ENCODE results near the gene CATSPERZ.
A peak's percentile ranks its signal among the peaks of the same experiment; 100 is the strongest.

CATSPERZ gene

GRCh38 chr11:64265176-64266160 lies 34.7 kb upstream of the CATSPERZ start:
- no peaks in the 10 kb centered on the region for H3K9me3 ChIP-seq (ENCODE audit: control insufficient read depth, insufficient read depth, low read depth, low read length)
- peaks cover 11% of the 10 kb centered on the region for H3K4me1 ChIP-seq (ENCODE audit: control insufficient read depth, insufficient read depth, low read length)
- H3K27me3 ChIP-seq (ENCODE audit: control insufficient read depth, insufficient read depth, low read length) = no peaks in the 10 kb centered on the region
- no peak overlapping the region for H3K9ac ChIP-seq (ENCODE audit: low read length)
- no peak overlapping the region for H3K27ac ChIP-seq (ENCODE audit: low read depth, low read length)
- H3K36me3 ChIP-seq (ENCODE audit: control insufficient read depth, insufficient read depth, low read length) = peaks cover 58% of the 10 kb centered on the region
- H3K4me3 ChIP-seq (ENCODE audit: low read depth, low read length) = no peak overlapping the region

GRCh38 chr11:64266339-64266738 lies 33.8 kb upstream of the CATSPERZ start:
- no peaks in the 10 kb centered on the region for H3K9me3 ChIP-seq (ENCODE audit: control insufficient read depth, insufficient read depth, low read depth, low read length)
- no peak overlapping the region for H3K27ac ChIP-seq (ENCODE audit: low read depth, low read length)
- H3K4me1 ChIP-seq (ENCODE audit: control insufficient read depth, insufficient read depth, low read length) = peaks cover 11% of the 10 kb centered on the region
- no peaks in the 10 kb centered on the region for H3K27me3 ChIP-seq (ENCODE audit: control insufficient read depth, insufficient read depth, low read length)
- H3K36me3 ChIP-seq (ENCODE audit: control insufficient read depth, insufficient read depth, low read length) = peaks cover 54% of the 10 kb centered on the region
- no peak overlapping the region for H3K9ac ChIP-seq (ENCODE audit: low read length)
- no peak overlapping the region for H3K4me3 ChIP-seq (ENCODE audit: low read depth, low read length)

- Histone ChIP-seq H3K27me3 (ENCODE audit: control insufficient read depth, insufficient read depth, low read length) (no peaks in the 10 kb centered on the region), H3K36me3 (ENCODE audit: control insufficient read depth, insufficient read depth, low read length) (peaks cover 44% of the 10 kb centered on the region), H3K9ac (ENCODE audit: low read length) (no peak overlapping the region), H3K4me1 (ENCODE audit: control insufficient read depth, insufficient read depth, low read length) (peaks cover 16% of the 10 kb centered on the region), H3K27ac (ENCODE audit: low read depth, low read length) (no peak overlapping the region), H3K4me3 (ENCODE audit: low read depth, low read length) (no peak overlapping the region), H3K9me3 (ENCODE audit: control insufficient read depth, insufficient read depth, low read depth, low read length) (no peaks in the 10 kb centered on the region)
Measured at GRCh38 chr11:64267207-64267945, 32.8 kb upstream of the CATSPERZ start.

- Histone ChIP-seq H3K4me3 (ENCODE audit: low read depth, low read length) (peak overlapping the region; percentile 87), H3K36me3 (ENCODE audit: control insufficient read depth, insufficient read depth, low read length) (peaks cover 35% of the 10 kb centered on the region), H3K27me3 (ENCODE audit: control insufficient read depth, insufficient read depth, low read length) (no peaks in the 10 kb centered on the region), H3K27ac (ENCODE audit: low read depth, low read length) (no peak overlapping the region), H3K9me3 (ENCODE audit: control insufficient read depth, insufficient read depth, low read depth, low read length) (no peaks in the 10 kb centered on the region), H3K4me1 (ENCODE audit: control insufficient read depth, insufficient read depth, low read length) (peaks cover 16% of the 10 kb centered on the region), H3K9ac (ENCODE audit: low read length) (peak overlapping the region; percentile 88)
Measured at GRCh38 chr11:64268025-64268892, 31.9 kb upstream of the CATSPERZ start.

DNA sequence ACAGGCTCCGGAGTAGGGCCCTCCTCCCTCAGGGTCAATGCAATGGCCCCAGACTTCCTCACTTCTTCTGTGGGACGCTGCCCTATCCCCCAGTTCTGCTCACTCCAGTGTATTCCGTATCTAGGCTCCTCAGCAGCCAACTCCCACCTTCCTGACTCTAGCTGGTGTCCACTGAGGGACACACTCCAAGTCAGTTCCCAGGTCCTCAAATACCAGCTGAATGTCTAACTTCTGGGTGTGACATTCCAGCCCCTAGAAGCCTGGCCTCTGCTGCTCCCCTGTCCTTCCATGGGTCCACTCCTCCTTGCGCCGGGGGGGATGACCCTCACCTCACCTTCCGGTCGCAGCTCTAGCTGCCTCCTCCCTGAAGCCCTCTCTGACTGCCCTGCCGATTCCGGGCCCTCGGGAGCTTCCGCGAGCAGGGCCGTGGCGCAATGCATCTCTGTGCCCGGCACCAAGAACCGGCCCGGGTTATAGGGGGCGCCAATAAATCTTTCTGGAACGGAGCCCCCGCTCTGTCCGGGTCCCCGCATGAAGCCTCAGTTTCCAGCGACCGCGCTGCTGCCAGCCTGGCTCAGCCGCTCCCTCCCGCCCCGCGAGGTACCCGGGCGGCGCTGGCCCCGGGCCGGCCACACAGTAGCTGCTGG lies 31.1 kb upstream of the CATSPERZ start:
- H3K36me3 ChIP-seq (ENCODE audit: control insufficient read depth, insufficient read depth, low read length) = peaks cover 29% of the 10 kb centered on the region
- H3K9ac ChIP-seq (ENCODE audit: low read length) = peak overlapping the region; percentile 88
- H3K27ac ChIP-seq (ENCODE audit: low read depth, low read length) = peak overlapping the region; percentile 82
- H3K4me1 ChIP-seq (ENCODE audit: control insufficient read depth, insufficient read depth, low read length) = peaks cover 19% of the 10 kb centered on the region
- H3K4me3 ChIP-seq (ENCODE audit: low read depth, low read length) = peak overlapping the region; percentile 87
- no peaks in the 10 kb centered on the region for H3K27me3 ChIP-seq (ENCODE audit: control insufficient read depth, insufficient read depth, low read length)
- no peaks in the 10 kb centered on the region for H3K9me3 ChIP-seq (ENCODE audit: control insufficient read depth, insufficient read depth, low read depth, low read length)

DNA sequence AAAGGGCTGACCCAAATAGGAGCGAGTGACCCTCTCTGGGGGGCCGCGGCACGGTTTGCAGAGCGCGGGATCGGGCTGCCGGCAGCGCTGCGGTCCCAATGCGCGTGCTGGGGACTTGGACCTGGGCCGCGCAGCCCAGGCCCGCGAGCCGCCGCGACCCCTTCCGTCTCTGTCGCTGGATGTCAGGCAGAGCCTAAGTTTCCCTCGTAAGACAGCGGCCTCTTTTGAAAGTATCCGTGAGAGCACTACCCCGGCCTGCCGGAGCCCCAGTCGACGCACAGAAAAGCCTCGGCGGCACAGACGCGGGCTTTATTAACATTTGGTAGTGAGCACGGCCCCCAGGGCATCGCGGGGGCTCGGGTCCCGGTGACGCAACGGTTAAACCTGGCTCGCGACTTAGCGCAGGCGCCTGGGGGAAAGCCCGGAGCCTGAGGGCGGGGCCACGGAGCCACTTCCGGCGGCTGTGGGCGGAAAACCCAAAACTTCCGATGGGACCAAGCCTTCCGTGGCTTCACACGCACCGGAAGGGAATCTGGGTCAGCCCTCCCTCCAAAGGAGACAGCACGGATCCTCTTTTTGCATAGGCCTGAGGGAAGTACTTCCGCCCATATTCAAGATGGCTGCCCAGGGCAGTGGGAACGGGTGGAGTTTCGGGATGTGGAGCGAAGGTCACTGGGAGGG lies 30.5 kb upstream of the CATSPERZ start:
- Histone ChIP-seq H3K36me3 (ENCODE audit: control insufficient read depth, insufficient read depth, low read length) (peaks cover 22% of the 10 kb centered on the region), H3K4me1 (ENCODE audit: control insufficient read depth, insufficient read depth, low read length) (peaks cover 19% of the 10 kb centered on the region), H3K27me3 (ENCODE audit: control insufficient read depth, insufficient read depth, low read length) (no peaks in the 10 kb centered on the region), H3K9ac (ENCODE audit: low read length) (peak overlapping the region; percentile 88), H3K27ac (ENCODE audit: low read depth, low read length) (peak overlapping the region; percentile 82), H3K4me3 (ENCODE audit: low read depth, low read length) (peak overlapping the region; percentile 87), H3K9me3 (ENCODE audit: control insufficient read depth, insufficient read depth, low read depth, low read length) (no peaks in the 10 kb centered on the region)

DNA sequence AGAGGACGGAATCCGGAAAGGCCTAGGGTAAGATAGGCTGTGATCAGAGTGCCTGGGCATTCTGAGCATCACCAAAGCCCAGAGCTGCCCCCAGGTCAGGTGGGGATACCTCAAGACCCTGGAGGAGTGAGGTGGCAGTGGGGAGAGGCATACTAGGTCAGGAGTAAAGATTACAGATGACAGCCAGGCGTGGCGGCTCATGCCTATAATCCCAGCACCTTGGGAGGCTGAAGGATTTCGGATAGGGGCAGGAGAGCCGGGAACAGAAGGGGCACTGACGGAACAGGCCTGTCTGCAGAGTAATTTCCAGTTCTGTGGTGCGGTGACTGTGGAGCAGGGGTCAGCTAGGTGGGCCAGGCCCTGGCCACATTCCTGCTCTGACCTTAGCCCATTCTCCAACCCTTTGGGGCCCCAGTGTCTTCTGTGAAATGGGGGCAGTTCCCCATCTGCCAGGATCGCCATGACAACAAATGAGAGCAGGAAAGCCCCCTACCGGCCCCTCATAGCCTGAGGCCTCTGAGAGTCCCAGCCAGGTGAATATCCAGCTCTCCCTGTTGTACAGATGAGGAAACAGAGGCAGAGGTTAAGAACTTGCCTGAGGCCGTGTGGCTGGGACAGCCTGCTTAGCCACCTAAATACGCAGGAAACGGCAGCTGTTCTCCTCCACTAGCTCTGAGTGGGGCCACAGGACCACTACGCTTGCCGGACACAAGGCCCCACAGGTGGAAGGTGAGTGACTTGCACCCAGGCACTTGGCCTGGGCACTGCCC lies 24.9 kb upstream of the CATSPERZ start:
- no peaks in the 10 kb centered on the region for H3K27me3 ChIP-seq (ENCODE audit: control insufficient read depth, insufficient read depth, low read length)
- H3K4me3 ChIP-seq (ENCODE audit: low read depth, low read length) = no peak overlapping the region
- H3K27ac ChIP-seq (ENCODE audit: low read depth, low read length) = no peak overlapping the region
- no peaks in the 10 kb centered on the region for H3K9me3 ChIP-seq (ENCODE audit: control insufficient read depth, insufficient read depth, low read depth, low read length)
- H3K4me1 ChIP-seq (ENCODE audit: control insufficient read depth, insufficient read depth, low read length) = peaks cover 19% of the 10 kb centered on the region; the same call in 1 of the 2 replicates
- H3K9ac ChIP-seq (ENCODE audit: low read length) = no peak overlapping the region
- H3K36me3 ChIP-seq (ENCODE audit: control insufficient read depth, insufficient read depth, low read length) = peaks cover 16% of the 10 kb centered on the region

DNA sequence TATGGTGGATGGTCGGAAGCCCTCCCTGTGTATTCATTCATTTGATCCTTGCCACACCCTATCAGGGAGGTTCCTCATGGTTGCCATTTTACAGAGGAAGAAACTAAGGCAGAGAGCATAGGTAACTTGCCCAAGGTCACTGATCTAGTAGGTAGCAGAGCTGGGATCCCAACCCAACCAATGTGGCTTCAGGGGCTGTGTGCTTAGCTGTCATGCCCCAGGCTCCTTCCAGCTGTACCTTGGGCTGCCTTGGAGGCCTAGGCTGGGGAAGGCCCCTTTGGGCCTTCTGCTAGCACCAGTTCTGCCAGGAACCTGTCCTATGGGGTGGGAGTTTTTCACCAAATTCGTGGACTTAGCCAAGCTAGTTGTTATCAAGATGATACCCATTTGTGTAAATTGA lies 24.3 kb upstream of the CATSPERZ start:
- Histone ChIP-seq H3K36me3 (ENCODE audit: control insufficient read depth, insufficient read depth, low read length) (peaks cover 16% of the 10 kb centered on the region), H3K9ac (ENCODE audit: low read length) (no peak overlapping the region)

DNA sequence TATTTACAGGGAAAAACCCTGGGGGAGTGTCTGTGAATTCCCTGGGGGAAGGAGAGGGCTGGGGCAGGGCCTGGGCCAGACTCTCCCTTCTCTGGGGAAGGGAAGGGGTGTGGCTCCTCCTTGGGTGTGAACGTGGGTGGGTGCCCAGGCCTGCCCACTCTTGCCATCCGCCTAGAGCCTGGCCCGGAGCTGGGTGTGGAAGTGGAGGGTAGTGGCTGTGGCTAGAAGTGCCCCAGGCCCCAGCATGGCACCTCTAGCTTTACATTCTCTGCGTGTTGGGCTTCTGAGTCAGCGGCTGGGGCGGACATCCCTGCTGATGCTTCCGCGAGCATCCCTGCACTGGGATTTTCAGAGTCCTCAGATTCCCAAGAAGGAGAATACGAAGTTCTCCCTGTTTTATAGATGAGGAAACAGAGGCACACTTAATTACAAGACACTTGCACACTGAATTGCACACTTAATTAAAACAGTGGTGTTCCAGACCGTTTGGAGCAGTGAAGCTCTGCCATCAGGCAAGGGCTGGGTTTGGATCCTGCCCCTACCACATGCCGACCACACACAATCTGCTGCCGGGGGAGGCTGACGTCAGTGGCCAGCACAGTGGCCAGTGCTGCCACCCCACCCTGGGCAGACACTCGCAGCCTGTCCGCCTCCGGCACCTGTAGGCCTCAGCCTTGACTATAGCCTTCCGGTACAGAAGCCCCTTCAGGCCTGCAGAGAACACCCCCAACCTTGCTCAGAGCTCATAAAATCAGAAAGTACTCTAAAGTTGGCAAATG lies 23.3 kb upstream of the CATSPERZ start:
- Histone ChIP-seq H3K4me3 (ENCODE audit: low read depth, low read length) (no peak overlapping the region), H3K27ac (ENCODE audit: low read depth, low read length) (no peak overlapping the region), H3K36me3 (ENCODE audit: control insufficient read depth, insufficient read depth, low read length) (peaks cover 16% of the 10 kb centered on the region), H3K27me3 (ENCODE audit: control insufficient read depth, insufficient read depth, low read length) (no peaks in the 10 kb centered on the region), H3K9me3 (ENCODE audit: control insufficient read depth, insufficient read depth, low read depth, low read length) (no peaks in the 10 kb centered on the region), H3K4me1 (ENCODE audit: control insufficient read depth, insufficient read depth, low read length) (peaks cover 17% of the 10 kb centered on the region; the same call in 1 of the 2 replicates), H3K9ac (ENCODE audit: low read length) (no peak overlapping the region)

More for the DNA sequence above, 24.3 kb upstream of the CATSPERZ start:
- no peaks in the 10 kb centered on the region for H3K27me3 ChIP-seq (ENCODE audit: control insufficient read depth, insufficient read depth, low read length)
- no peak overlapping the region for H3K27ac ChIP-seq (ENCODE audit: low read depth, low read length)
- no peaks in the 10 kb centered on the region for H3K9me3 ChIP-seq (ENCODE audit: control insufficient read depth, insufficient read depth, low read depth, low read length)
- no peak overlapping the region for H3K4me3 ChIP-seq (ENCODE audit: low read depth, low read length)
- H3K4me1 ChIP-seq (ENCODE audit: control insufficient read depth, insufficient read depth, low read length) = peaks cover 19% of the 10 kb centered on the region; the same call in 1 of the 2 replicates

All from HUES6 (cell line).